AG04449 (cell line): ENCODE measurements around the gene LRP1-AS.

Source experiments
- CTCF ChIA-PET: fragments of 350-600 bp; formaldehyde crosslinking; extraction: SDS; loops from one replicate; lab custom pipeline; 2021; ENCODE audit warnings: antibody characterized with exemption; lab: Yijun Ruan, JAX
- POLR2A ChIA-PET: fragments of 400-600, 350-600 bp; formaldehyde crosslinking; extraction: SDS; loops from one replicate; lab custom pipeline; 2020; ENCODE audit warnings: antibody characterized with exemption, inconsistent platforms; lab: Yijun Ruan, JAX
- DNase-seq: peaks from one replicate; pipeline ENCODE4 v3.0.0-alpha.2; 2010; ENCODE audit warnings: low read depth, low spot score
- H3K4me3 ChIP-seq: 2 replicates; pipeline ENCODE4 v1.5.1; 2011; ENCODE audit warnings: low read depth, mild to moderate bottlenecking, control low read depth, low read length
- TF ChIP-seq, protein P1 (sequence below): IDR thresholded peaks from one replicate; pipeline ENCODE4 v1.5.1; 2011; ENCODE audit warnings: mild to moderate bottlenecking, moderate library complexity, low read length, control low read depth, inconsistent platforms; ENCODE audit not compliant: insufficient read depth; ENCODE audit errors: missing control alignments

Gene LRP1-AS

DNA sequence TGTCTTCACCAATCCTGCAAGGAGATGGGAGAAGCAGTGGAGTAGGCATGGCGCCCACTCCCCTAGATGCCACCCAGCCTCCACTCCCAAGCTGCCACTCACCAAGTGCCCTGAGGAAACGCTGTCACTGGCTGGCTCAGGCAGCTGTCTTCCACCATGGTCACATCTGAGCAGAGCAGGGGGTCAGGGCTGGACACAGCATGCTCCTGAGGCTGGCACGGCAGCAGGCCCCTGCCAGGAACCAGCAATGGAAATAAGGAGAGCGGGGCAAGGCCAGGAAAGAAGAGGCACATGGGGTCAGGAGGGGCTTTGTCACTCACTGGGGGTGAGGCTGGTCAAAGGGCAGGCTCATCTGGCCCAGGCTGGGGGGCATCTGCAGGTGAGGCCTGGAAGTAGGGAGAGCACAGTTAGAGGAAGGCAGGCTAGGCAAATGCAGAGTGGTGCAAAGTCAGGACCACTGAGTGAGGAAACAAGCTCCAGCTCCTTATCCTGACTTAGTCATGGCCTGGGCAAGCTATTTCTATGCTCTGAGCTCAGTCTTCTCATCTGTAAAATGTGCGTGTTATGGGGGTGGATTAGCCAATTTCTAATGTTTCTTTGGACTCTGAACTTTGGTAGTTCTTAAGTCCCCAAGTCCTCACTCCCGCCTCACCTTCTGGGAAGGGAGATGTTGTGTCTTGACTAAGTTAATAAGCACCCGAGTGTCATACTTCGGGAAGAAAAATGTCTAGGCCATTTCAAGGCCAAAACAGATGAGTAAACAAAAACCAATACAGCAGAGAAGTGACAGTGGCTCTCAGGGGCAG, 50.5 kb downstream of the LRP1-AS start:
- ChIA-PET CTCF (interaction anchor here (0.7 to 16.5 kb wide), 7 partner anchors 10 to 78 kb away, joined by 3 to 218 read pairs (median 4); partner anchors contain the start of gene STAT6), POLR2A (interaction anchor here (0.7 to 4.7 kb wide), 5 partner anchors 7 to 155 kb away, joined by 3 to 64 read pairs (median 5); partner anchors contain the start of gene STAT6)
- TF ChIP-seq, protein P1, sequence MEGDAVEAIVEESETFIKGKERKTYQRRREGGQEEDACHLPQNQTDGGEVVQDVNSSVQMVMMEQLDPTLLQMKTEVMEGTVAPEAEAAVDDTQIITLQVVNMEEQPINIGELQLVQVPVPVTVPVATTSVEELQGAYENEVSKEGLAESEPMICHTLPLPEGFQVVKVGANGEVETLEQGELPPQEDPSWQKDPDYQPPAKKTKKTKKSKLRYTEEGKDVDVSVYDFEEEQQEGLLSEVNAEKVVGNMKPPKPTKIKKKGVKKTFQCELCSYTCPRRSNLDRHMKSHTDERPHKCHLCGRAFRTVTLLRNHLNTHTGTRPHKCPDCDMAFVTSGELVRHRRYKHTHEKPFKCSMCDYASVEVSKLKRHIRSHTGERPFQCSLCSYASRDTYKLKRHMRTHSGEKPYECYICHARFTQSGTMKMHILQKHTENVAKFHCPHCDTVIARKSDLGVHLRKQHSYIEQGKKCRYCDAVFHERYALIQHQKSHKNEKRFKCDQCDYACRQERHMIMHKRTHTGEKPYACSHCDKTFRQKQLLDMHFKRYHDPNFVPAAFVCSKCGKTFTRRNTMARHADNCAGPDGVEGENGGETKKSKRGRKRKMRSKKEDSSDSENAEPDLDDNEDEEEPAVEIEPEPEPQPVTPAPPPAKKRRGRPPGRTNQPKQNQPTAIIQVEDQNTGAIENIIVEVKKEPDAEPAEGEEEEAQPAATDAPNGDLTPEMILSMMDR: no peak
- no peak for DNase-seq
- no peak overlapping the region for H3K4me3 ChIP-seq

DNA sequence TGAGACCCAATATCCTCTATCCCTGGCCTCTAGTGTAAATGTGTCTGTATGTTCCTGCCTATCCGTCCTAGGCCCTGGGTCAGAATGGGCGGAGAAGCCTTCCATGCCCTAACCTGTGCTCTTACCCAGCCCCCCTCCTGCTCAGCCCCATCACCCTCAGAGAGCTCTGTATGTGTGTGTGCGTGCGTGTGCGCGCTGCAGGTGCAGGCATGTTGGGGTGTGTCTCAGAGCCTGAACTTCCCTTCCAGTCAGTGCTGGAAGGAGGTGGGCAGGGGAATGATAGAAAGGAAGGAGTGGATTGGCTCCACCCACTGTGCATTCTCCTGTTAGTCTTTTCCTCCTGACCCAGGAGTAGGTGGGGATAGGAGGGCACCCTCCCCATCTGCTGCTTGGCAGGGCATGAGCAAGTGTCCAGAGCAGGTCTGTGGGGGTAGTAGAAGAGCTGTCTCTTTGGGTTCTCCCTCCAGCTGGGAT, 51.3 kb downstream of the LRP1-AS start:
- POLR2A ChIA-PET: interaction anchor here (1.1 to 4.7 kb wide), 5 partner anchors 8 to 32 kb away, joined by 3 to 64 read pairs (median 5); partner anchors contain the start of genes LRP1, NEMP1 and STAT6
- DNase-seq: no peak
- H3K4me3 ChIP-seq: no peak overlapping the region
- TF ChIP-seq, protein P1: no peak
- CTCF ChIA-PET: interaction anchor here (0.7 to 16.5 kb wide), 6 partner anchors 11 to 118 kb away, joined by 3 to 218 read pairs (median 4); partner anchors contain the start of gene STAT6

- ChIA-PET POLR2A (interaction anchor here (0.7 to 4.7 kb wide), 4 partner anchors 14 to 357 kb away, joined by 3 to 64 read pairs (median 4); partner anchors contain the start of genes LRP1, NEMP1 and STAT6), CTCF (interaction anchor here (1.1 to 16.5 kb wide), 5 partner anchors 12 to 119 kb away, joined by 4 to 218 read pairs (median 5); partner anchors contain the start of gene STAT6)
- H3K4me3 ChIP-seq: no peak overlapping the region
- TF ChIP-seq, protein P1: no peak
- DNase-seq: no peak
Measured at GRCh38 chr12:57095440-57095839, 52.0 kb downstream of the LRP1-AS start.
